BLaER1 treated with 17β-estradiol and CSF1 and Interleukin-3, amounts not matched to agents 10 nM and 100 nM (cell line): Measurements from ENCODE around the gene NCK2.

Experiments
- H3K27ac ChIP-seq, 11 experiments: shearing (Covaris generic); formaldehyde crosslinking; 2 replicates each; pipeline ENCODE4 v1.8.1; 2022
- H3K27me3 ChIP-seq, 11 experiments: shearing (Covaris generic); formaldehyde crosslinking; 2 replicates each; pipeline ENCODE4 v1.8.1; 2022
- H3K36me3 ChIP-seq, 11 experiments: shearing (Covaris generic); formaldehyde crosslinking; 2 replicates each; pipeline ENCODE4 v1.8.1; 2022
- H3K4me1 ChIP-seq, 10 experiments: shearing (Covaris generic); formaldehyde crosslinking; 2 replicates each; pipeline ENCODE4 v1.8.1; 2022
- H3K4me2 ChIP-seq, 11 experiments: shearing (Covaris generic); formaldehyde crosslinking; 2 replicates each; pipeline ENCODE4 v1.8.1; 2022
- H3K4me3 ChIP-seq, 10 experiments: shearing (Covaris generic); formaldehyde crosslinking; 2 replicates each; pipeline ENCODE4 v1.8.1; 2022
- H3K9ac ChIP-seq, 11 experiments: shearing (Covaris generic); formaldehyde crosslinking; 2 replicates each; pipeline ENCODE4 v1.8.1; 2022
- H3K9me3 ChIP-seq, 11 experiments: shearing (Covaris generic); formaldehyde crosslinking; replicated peaks in 1 of 11; 2 replicates each; pipeline ENCODE4 v1.8.1; 2022
- H4K20me1 ChIP-seq, 11 experiments: shearing (Covaris generic); formaldehyde crosslinking; 2 replicates each; pipeline ENCODE4 v1.8.1; 2022
- Cebpa-rat ChIP-seq, 11 experiments: shearing (Covaris generic); IDR thresholded peaks; 2 replicates each; pipeline ENCODE4 v1.8.1; 2022

The NCK2 gene

DNA sequence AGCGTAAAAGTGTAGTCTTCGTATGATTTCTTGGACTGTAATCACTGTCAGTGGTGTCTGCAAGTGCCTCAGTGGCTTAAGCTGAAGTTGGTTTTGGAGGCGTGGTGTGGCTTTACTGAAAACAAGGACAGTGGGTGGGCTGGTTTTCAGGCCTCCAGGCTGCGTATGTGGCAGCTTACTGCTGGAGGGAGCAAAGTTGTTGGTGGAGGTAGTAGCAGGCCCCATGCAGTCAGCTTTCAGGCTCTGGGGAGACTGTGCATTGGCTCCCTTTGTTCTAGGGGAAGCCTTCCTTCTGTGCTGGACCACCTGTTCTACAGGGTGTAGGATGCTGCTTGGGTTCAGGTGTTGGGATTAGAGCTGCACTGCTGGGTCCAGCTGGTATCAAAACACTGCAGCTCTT, 91.6 kb downstream of the NCK2 start:
- Histone ChIP-seq H4K20me1 (peaks cover 9 to 79% (median 32%) of the 10 kb centered on the region in 11 experiments; a peak in 17 of 22 replicates), H3K27ac (peak overlapping the region in 2 of 11 experiments; percentile 2 to 6; a peak in 2 of 22 replicates), H3K4me3 (peak overlapping the region in 5 of 10 experiments; percentile 5 to 28 (median 16); a peak in 6 of 20 replicates), H3K4me2 (peak overlapping the region in 1 of 11 experiments; percentile 2; a peak in 2 of 22 replicates), H3K4me1 (peaks cover 4 to 18% (median 8%) of the 10 kb centered on the region in 10 experiments), H3K9me3 (peaks cover 82 to 100% (median 96%) of the 10 kb centered on the region in 11 experiments), H3K36me3 (peaks cover 23 to 86% (median 70%) of the 10 kb centered on the region in 11 experiments; a peak in 21 of 22 replicates), H3K9ac (no peak overlapping the region), H3K27me3 (peaks cover 0 to 37% (median 0%) of the 10 kb centered on the region in 11 experiments; a peak in 3 of 22 replicates)
- TF ChIP-seq Cebpa-rat (IDR thresholded peaks at IDR 0.05) = no peak

DNA sequence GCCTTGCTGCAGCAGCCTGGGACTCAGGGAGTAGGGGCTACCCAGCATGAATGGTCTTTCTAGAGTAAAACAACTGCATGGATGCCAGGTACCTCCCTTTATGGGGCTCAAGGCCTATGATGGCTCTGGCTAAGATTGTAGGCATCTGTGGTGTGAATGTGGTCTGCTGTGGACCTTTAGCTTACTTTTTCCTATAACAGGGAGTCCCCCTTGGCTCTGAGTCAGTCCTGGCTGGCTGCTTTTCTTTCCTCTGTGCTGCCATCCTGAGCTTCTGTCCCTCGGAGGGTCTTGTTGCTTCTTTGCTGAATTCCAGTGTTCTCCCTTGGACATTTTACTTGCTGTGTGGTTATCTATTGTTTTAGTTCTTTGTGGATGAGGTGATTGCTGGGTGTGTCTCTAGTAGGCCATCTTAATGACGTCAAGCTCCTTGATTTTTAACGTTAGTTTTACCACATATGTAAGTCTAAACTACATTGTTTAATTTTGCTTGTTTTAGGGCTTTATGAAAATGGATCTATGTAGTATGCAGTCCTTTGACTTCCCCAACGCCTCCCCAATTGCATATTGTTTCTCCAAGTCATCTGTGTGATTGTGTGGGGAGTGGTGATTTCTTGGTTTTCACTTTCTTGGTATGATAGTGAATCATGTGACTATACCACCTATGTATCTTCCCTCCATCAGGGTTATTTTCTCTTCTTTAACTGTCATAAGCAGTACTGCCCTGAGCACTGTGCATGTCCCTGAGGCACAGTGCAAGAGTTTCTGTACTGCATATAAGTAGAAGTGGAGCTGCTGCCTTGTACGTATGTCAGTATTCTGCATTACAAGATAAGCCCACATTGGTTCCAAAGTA, 92.4 kb downstream of the NCK2 start:
- H3K4me2 ChIP-seq = peak overlapping the region in 2 of 11 experiments; percentile 2 to 3; a peak in 1 of 22 replicates
- peaks cover 0 to 37% (median 0%) of the 10 kb centered on the region in 11 experiments; a peak in 3 of 22 replicates for H3K27me3 ChIP-seq
- peak overlapping the region in 2 of 10 experiments; percentile 16 to 28; a peak in 4 of 20 replicates for H3K4me3 ChIP-seq
- H3K27ac ChIP-seq = peak overlapping the region in 1 of 11 experiments; percentile 2; a peak in 2 of 22 replicates
- peaks cover 23 to 83% (median 75%) of the 10 kb centered on the region in 11 experiments; a peak in 21 of 22 replicates for H3K36me3 ChIP-seq
- peaks cover 9 to 79% (median 39%) of the 10 kb centered on the region in 11 experiments; a peak in 17 of 22 replicates for H4K20me1 ChIP-seq
- peaks cover 4 to 18% (median 8%) of the 10 kb centered on the region in 10 experiments for H3K4me1 ChIP-seq
- no peak overlapping the region for H3K9ac ChIP-seq
- no peak for TF ChIP-seq Cebpa-rat (IDR thresholded peaks at IDR 0.05)
- peaks cover 77 to 100% (median 95%) of the 10 kb centered on the region in 11 experiments for H3K9me3 ChIP-seq

DNA sequence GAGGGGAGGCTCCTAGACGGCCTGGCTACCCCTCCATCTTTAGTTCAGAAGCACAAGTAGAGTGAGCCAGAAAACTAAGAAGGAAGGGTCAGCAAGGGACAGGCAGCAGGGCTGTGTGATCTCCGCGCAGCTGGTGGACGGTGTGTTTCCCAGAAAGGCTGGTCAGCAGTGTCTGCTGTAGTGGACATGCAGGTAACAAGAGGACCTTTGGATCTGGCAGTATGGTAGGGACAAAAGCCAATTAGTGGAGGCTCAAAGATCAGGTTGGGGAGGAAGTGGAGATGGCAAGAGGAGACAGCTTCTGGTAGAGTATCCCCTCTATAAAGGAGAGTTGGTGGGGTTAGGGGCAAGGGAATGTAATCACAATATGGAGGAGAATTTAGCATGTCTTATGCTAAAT, 95.1 kb downstream of the NCK2 start:
- Histone ChIP-seq H3K4me3 (no peak overlapping the region), H3K9ac (no peak overlapping the region), H3K27me3 (peaks cover 0 to 31% (median 0%) of the 10 kb centered on the region in 11 experiments; a peak in 3 of 22 replicates), H3K27ac (no peak overlapping the region), H3K36me3 (peaks cover 23 to 91% (median 77%) of the 10 kb centered on the region in 11 experiments), H3K4me2 (no peak overlapping the region), H3K9me3 (peaks cover 50 to 85% (median 71%) of the 10 kb centered on the region in 11 experiments), H3K4me1 (peaks cover under 1 to 18% (median 1%) of the 10 kb centered on the region in 10 experiments), H4K20me1 (peaks cover 9 to 84% (median 57%) of the 10 kb centered on the region in 11 experiments; a peak in 18 of 22 replicates)
- TF ChIP-seq Cebpa-rat (IDR thresholded peaks at IDR 0.05) = no peak

- no peak overlapping the region for H3K27ac ChIP-seq
- no peak for TF ChIP-seq Cebpa-rat (IDR thresholded peaks at IDR 0.05)
- H3K9ac ChIP-seq = no peak overlapping the region
- no peak overlapping the region for H3K4me3 ChIP-seq
- H4K20me1 ChIP-seq = peaks cover 9 to 94% (median 68%) of the 10 kb centered on the region in 11 experiments; a peak in 18 of 22 replicates
- peaks cover 0 to 15% (median 0%) of the 10 kb centered on the region in 10 experiments; a peak in 2 of 20 replicates for H3K4me1 ChIP-seq
- H3K9me3 ChIP-seq = peaks cover 38 to 74% (median 62%) of the 10 kb centered on the region in 11 experiments
- H3K36me3 ChIP-seq = peaks cover 23 to 97% (median 82%) of the 10 kb centered on the region in 11 experiments
- peaks cover 0 to 26% (median 0%) of the 10 kb centered on the region in 11 experiments; a peak in 3 of 22 replicates for H3K27me3 ChIP-seq
- H3K4me2 ChIP-seq = no peak overlapping the region
Observed at GRCh38 chr2:105840933-105841332, 96.2 kb downstream of the NCK2 start.

- peaks cover 32 to 68% (median 55%) of the 10 kb centered on the region in 11 experiments for H3K9me3 ChIP-seq
- H3K4me3 ChIP-seq = no peak overlapping the region
- 0 out of 22 replicates have a peak overlapping the region, but pooled peaks of 1 of the 11 experiments have one; percentile 7 for H3K27ac ChIP-seq
- H3K9ac ChIP-seq = no peak overlapping the region
- no peak for TF ChIP-seq Cebpa-rat (IDR thresholded peaks at IDR 0.05)
- H3K4me2 ChIP-seq = no peak overlapping the region
- peaks cover 0 to 15% (median 0%) of the 10 kb centered on the region in 10 experiments; a peak in 2 of 20 replicates for H3K4me1 ChIP-seq
- H4K20me1 ChIP-seq = peaks cover 9 to 94% (median 69%) of the 10 kb centered on the region in 11 experiments; a peak in 18 of 22 replicates
- H3K36me3 ChIP-seq = peaks cover 21 to 97% (median 77%) of the 10 kb centered on the region in 11 experiments
- H3K27me3 ChIP-seq = peaks cover 0 to 22% (median 0%) of the 10 kb centered on the region in 11 experiments; a peak in 3 of 22 replicates
Observed at GRCh38 chr2:105841551-105841950, 96.8 kb downstream of the NCK2 start.

DNA sequence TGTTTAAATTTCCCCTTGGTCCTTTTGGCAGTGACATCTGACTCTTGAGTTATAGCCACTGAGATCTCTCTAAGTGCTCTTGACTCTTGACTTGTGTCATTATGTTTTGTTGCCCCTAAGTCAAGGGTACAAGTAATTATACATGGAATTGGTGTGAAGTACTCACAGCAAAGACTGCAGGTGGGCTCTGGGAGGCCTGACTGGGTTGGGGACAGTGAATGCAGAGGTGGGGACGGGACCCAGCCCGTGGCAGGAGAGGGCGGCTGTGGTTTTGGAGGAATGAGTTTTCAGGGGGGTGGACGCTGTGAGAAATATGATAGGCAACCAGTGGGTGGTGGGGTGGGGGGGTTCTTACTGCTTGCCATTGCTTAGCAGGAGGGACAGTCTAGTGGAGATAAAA, 97.8 kb downstream of the NCK2 start:
- peaks cover 0 to 15% (median 0%) of the 10 kb centered on the region in 10 experiments; a peak in 3 of 20 replicates for H3K4me1 ChIP-seq
- peaks cover 9 to 94% (median 73%) of the 10 kb centered on the region in 11 experiments; a peak in 19 of 22 replicates for H4K20me1 ChIP-seq
- H3K36me3 ChIP-seq = peaks cover 24 to 97% (median 77%) of the 10 kb centered on the region in 11 experiments
- H3K27ac ChIP-seq = no peak overlapping the region
- no peak overlapping the region for H3K9ac ChIP-seq
- H3K27me3 ChIP-seq = peaks cover 0 to 15% (median 0%) of the 10 kb centered on the region in 11 experiments; a peak in 3 of 22 replicates
- H3K4me3 ChIP-seq = no peak overlapping the region
- peaks cover 22 to 58% (median 45%) of the 10 kb centered on the region in 11 experiments for H3K9me3 ChIP-seq
- no peak for TF ChIP-seq Cebpa-rat (IDR thresholded peaks at IDR 0.05)
- no peak overlapping the region for H3K4me2 ChIP-seq

DNA sequence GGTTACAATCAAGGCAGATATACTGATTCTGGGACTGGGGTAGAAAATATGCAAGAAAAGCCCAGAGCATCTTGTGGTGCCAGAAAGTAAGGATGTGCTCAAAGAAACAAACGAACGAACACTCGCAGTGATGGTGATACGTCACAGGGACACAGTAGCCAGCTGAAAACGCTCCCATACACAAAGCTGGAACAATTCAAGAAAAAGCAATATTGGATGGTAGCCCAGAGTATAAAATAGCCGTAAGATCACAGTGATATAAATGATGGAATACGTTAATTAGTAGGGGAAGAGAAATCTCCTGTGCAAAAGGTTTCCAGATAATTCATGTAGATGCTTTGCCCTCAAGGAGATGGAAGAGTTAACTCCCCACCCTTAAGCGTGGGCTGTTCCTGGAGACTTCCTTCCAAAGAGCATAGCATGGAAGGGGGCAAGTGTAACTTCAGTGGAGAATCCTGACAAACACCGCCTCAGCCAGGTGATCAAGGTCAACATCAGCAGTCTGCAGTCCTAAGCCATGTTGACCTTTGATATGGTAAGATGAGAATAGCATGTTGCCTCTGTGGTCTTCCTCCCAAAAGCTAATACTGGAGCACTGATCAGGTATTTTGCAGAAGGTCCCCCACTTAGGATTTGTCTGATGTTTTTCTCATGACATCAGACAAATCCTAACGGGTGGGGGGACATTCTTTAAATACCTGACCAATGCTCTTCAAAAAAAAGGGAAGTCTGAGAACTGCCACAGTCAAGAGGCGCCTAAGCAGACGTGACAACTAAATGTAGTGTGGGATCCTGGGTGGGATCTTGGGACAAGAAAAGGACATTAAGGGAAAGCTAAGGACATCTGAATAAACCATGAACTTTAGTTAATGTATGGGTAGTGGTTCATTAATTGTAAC, 99.0 kb downstream of the NCK2 start:
- H3K4me1 ChIP-seq = peaks cover 0 to 15% (median 0%) of the 10 kb centered on the region in 10 experiments; a peak in 5 of 20 replicates
- H3K4me3 ChIP-seq = no peak overlapping the region
- no peak for TF ChIP-seq Cebpa-rat (IDR thresholded peaks at IDR 0.05)
- no peak overlapping the region for H3K27ac ChIP-seq
- H3K9ac ChIP-seq = no peak overlapping the region
- peaks cover 29 to 96% (median 82%) of the 10 kb centered on the region in 11 experiments for H3K36me3 ChIP-seq
- peaks cover 17 to 95% (median 77%) of the 10 kb centered on the region in 11 experiments; a peak in 19 of 22 replicates for H4K20me1 ChIP-seq
- peaks cover 0 to 13% (median 0%) of the 10 kb centered on the region in 11 experiments; a peak in 3 of 22 replicates for H3K27me3 ChIP-seq
- H3K4me2 ChIP-seq = no peak overlapping the region
- peaks cover 11 to 49% (median 35%) of the 10 kb centered on the region in 11 experiments for H3K9me3 ChIP-seq
